ENCODE measurements around the gene ANK3.

Gene ANK3

GRCh38 chr10:60291344-60291930 is 98.2 kb downstream of the ANK3 start:
- Mint-ChIP-seq H3K36me3 (ENCODE audit: low read depth) (no peaks in the 10 kb centered on the region), H3K27ac (no peak overlapping the region), H3K4me1 (ENCODE audit: low read depth) (no peaks in the 10 kb centered on the region), H3K9me3 (no peaks in the 10 kb centered on the region), H3K4me3 (no peak overlapping the region), H3K27me3 (peaks cover 2% of the 10 kb centered on the region)
- intact Hi-C loops (cut with micrococcal nuclease), result no loop called here

DNA sequence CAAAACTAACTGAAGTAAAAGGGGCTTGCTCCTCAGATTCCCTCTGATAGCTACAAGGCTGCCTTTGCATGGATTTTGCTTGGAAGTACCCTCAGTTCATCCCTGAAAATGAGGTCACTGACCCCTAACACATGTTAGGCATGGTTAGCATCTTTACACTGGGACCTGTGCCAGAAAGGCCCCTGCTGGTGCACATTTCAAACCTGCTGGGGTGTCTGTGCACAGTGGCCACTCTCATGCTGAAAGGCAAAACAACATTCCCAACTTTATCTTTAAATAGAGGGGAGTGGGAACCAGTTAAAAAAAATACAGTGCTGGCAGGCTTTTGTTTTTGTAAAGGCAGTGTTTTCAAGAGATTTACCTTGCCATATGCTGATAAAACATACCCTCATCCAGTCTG is 99.1 kb downstream of the ANK3 start:
- Mint-ChIP-seq H3K4me1 (ENCODE audit: low read depth) (no peaks in the 10 kb centered on the region), H3K36me3 (ENCODE audit: low read depth) (no peaks in the 10 kb centered on the region), H3K9me3 (no peaks in the 10 kb centered on the region), H3K27ac (no peak overlapping the region), H3K27me3 (peaks cover 2% of the 10 kb centered on the region), H3K4me3 (no peak overlapping the region)
- intact Hi-C loops (cut with micrococcal nuclease), result no loop called here

DNA sequence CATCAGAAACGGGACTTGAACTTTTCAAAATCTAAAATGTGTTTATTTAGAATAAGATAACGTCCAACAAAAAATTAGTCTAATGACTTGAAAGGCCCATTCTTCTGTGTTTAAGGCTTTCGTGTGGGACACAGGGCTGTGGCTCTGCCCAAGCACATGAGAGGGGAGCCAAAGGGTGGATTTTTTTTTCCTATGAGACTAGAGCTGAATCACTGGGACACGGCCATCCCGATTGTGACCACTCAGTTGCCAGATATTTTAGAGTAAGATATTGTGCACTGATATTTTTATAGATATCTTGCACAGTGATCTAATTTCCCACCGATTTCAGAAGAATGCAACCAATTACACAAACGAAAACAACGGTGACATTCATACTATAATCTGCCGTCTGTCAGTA is 99.9 kb downstream of the ANK3 start:
- intact Hi-C loops (cut with micrococcal nuclease), result no loop called here
- H3K27me3 Mint-ChIP-seq, result peaks cover 2% of the 10 kb centered on the region
- no peak overlapping the region for H3K27ac Mint-ChIP-seq
- H3K4me3 Mint-ChIP-seq, result no peak overlapping the region
- no peaks in the 10 kb centered on the region for H3K36me3 Mint-ChIP-seq (ENCODE audit: low read depth)
- H3K9me3 Mint-ChIP-seq, result no peaks in the 10 kb centered on the region
- H3K4me1 Mint-ChIP-seq (ENCODE audit: low read depth), result no peaks in the 10 kb centered on the region

DNA sequence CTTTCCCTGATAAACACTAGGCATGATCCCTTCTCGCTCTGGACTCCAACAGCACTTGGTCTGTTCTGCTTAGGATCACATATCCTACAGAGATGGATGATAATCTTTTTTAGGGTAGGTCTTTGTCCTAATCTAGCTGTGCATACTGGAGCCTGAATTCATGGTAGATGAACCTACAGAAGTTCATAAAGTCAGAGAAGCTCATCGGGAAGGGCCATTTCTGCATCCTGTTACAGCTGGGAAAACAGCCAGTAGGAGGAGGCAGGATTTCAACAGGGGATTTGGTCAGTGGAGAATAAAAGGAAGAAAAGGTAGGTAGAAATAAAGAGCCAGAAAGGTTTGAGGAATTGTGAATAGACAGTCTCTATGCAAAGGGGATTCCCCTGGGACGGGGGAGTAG is 101.4 kb downstream of the ANK3 start:
- Mint-ChIP-seq H3K27me3 (peaks cover 2% of the 10 kb centered on the region), H3K9me3 (no peaks in the 10 kb centered on the region), H3K27ac (no peak overlapping the region), H3K4me3 (no peak overlapping the region), H3K36me3 (ENCODE audit: low read depth) (no peaks in the 10 kb centered on the region), H3K4me1 (ENCODE audit: low read depth) (peaks cover under 1% of the 10 kb centered on the region)
- intact Hi-C loops (cut with micrococcal nuclease), result no loop called here

GRCh38 chr10:60286559-60286958 is 103.1 kb downstream of the ANK3 start:
- no peaks in the 10 kb centered on the region for H3K9me3 Mint-ChIP-seq
- no peaks in the 10 kb centered on the region for H3K36me3 Mint-ChIP-seq (ENCODE audit: low read depth)
- intact Hi-C loops (cut with micrococcal nuclease), result no loop called here
- no peak overlapping the region for H3K4me3 Mint-ChIP-seq
- peaks cover 12% of the 10 kb centered on the region for H3K4me1 Mint-ChIP-seq (ENCODE audit: low read depth)
- no peak overlapping the region for H3K27ac Mint-ChIP-seq
- peaks cover 2% of the 10 kb centered on the region for H3K27me3 Mint-ChIP-seq

GRCh38 chr10:60283397-60283796 is 106.3 kb downstream of the ANK3 start:
- Mint-ChIP-seq H3K4me1 (ENCODE audit: low read depth) (peaks cover 12% of the 10 kb centered on the region), H3K36me3 (ENCODE audit: low read depth) (no peaks in the 10 kb centered on the region), H3K9me3 (no peaks in the 10 kb centered on the region), H3K27me3 (no peaks in the 10 kb centered on the region), H3K27ac (no peak overlapping the region), H3K4me3 (no peak overlapping the region)
- intact Hi-C loops (cut with micrococcal nuclease), result loop anchor here (2.0 kb wide), 1 partner anchor 47 kb away; no protein-coding TSS in a partner anchor

DNA sequence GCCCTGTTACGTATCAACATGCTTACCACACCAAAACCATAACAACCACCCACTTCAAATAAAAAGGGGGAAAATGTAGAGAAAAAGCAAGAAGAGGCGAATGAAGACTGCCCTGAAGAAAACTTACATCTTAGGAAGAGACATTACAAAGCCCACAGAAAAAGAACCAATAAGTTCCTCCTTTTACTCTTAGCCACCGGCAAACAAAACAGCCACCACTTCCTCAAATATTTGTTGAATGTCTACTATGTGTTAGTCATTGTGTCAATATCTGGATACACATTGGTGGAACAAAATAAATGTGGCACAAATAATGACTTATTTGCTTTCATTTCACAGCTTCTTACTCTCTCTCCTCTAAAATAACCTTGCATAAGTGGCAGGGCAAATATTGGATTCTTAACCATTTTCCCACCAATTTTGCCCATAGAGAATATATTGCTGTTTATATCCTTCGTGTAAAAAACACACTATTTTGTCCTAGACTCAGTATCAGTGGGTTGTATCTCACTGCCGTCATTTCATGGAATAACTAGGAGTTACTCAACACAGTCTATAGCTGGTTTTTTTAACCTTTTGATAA is 106.8 kb downstream of the ANK3 start:
- H3K4me3 Mint-ChIP-seq, result no peak overlapping the region
- intact Hi-C loops (cut with micrococcal nuclease), result loop anchor here (2.0 kb wide), 1 partner anchor 46 kb away; no protein-coding TSS in a partner anchor
- peaks cover 12% of the 10 kb centered on the region for H3K4me1 Mint-ChIP-seq (ENCODE audit: low read depth)
- no peaks in the 10 kb centered on the region for H3K9me3 Mint-ChIP-seq
- no peaks in the 10 kb centered on the region for H3K36me3 Mint-ChIP-seq (ENCODE audit: low read depth)
- H3K27me3 Mint-ChIP-seq, result no peaks in the 10 kb centered on the region
- H3K27ac Mint-ChIP-seq, result no peak overlapping the region

DNA sequence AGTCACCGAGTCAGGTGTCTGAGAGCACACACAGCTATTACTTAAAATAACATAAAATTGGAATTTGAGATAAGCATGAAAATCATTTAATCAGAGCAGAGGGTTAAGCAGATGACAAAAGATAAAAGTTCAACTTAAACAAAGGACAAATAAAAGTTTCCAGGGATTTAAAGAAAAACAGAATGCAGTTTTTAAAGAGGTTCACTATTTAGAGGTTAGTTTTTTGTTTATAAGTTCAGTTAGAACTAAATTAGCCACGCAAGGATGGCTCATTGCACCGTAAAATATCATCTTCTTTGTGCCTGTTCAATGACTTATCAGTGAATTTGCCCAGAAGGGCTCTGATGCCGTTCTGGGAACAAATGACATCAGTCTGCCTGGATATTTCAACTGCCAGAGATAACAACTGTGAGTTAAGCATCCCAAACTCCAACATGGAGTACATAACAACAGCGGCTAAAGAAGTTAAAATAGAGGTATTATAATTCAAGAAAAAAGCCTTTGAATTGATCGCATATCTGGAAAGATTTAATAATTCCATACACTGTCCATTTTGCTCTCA is 107.8 kb downstream of the ANK3 start:
- Mint-ChIP-seq H3K36me3 (ENCODE audit: low read depth) (no peaks in the 10 kb centered on the region), H3K27me3 (no peaks in the 10 kb centered on the region), H3K9me3 (no peaks in the 10 kb centered on the region), H3K4me3 (no peak overlapping the region), H3K4me1 (ENCODE audit: low read depth) (peaks cover 12% of the 10 kb centered on the region), H3K27ac (no peak overlapping the region)
- intact Hi-C loops (cut with micrococcal nuclease), result loop anchor here (2.0 kb wide), 1 partner anchor 45 kb away; no protein-coding TSS in a partner anchor

- Mint-ChIP-seq H3K36me3 (ENCODE audit: low read depth) (no peaks in the 10 kb centered on the region), H3K4me1 (ENCODE audit: low read depth) (peaks cover 12% of the 10 kb centered on the region), H3K4me3 (no peak overlapping the region), H3K27me3 (no peaks in the 10 kb centered on the region), H3K9me3 (no peaks in the 10 kb centered on the region), H3K27ac (no peak overlapping the region)
- intact Hi-C loops (cut with micrococcal nuclease), result no loop called here
Measured at GRCh38 chr10:60281331-60281730, 108.3 kb downstream of the ANK3 start.

DNA sequence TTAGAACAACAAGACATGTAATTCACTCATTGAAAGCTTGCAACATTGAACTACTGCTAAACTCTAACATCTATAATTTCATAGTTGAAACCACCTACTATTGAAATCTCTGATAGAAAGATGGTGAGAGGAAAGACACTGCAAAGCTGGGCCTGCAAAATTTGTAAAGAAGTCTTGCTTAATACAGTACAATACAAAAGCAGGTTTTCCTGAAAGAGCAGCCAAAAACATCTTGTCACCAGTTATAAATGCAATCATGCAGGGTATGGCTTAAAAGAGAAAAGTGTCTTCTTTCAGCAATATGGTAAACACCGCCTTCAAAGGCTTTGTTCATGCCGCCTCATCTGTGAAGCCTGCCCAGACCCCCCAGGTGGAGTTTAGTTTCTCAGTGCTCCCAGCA is 109.2 kb downstream of the ANK3 start:
- Mint-ChIP-seq H3K4me1 (ENCODE audit: low read depth) (peaks cover 12% of the 10 kb centered on the region), H3K4me3 (no peak overlapping the region), H3K27me3 (no peaks in the 10 kb centered on the region), H3K36me3 (ENCODE audit: low read depth) (no peaks in the 10 kb centered on the region), H3K27ac (no peak overlapping the region), H3K9me3 (no peaks in the 10 kb centered on the region)
- intact Hi-C loops (cut with micrococcal nuclease), result no loop called here

DNA sequence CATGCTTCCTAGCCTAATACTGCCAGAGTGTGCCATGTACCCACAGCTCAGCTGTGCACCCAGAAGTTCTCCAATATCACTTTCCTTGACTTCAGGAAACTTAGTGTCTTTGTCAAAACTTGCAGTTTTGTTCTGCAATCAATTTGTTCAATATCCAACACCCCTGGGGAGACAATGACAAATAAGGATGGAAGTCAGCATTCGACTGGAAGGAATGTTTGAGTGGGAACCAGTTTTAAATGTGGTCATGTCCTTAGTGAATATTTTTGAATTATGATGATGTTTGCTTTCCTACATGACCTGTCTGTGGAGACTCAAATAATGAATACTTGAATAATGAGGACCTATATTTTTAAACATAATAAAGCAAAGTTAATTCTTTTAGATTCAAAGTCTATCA is 112.0 kb downstream of the ANK3 start:
- H3K9me3 Mint-ChIP-seq, result no peaks in the 10 kb centered on the region
- H3K4me1 Mint-ChIP-seq (ENCODE audit: low read depth), result peaks cover 5% of the 10 kb centered on the region
- intact Hi-C loops (cut with micrococcal nuclease), result no loop called here
- no peaks in the 10 kb centered on the region for H3K27me3 Mint-ChIP-seq
- H3K4me3 Mint-ChIP-seq, result no peak overlapping the region
- no peak overlapping the region for H3K27ac Mint-ChIP-seq
- no peaks in the 10 kb centered on the region for H3K36me3 Mint-ChIP-seq (ENCODE audit: low read depth)

- Mint-ChIP-seq H3K27me3 (no peaks in the 10 kb centered on the region), H3K36me3 (ENCODE audit: low read depth) (no peaks in the 10 kb centered on the region), H3K4me3 (no peak overlapping the region), H3K27ac (no peak overlapping the region), H3K4me1 (ENCODE audit: low read depth) (peaks cover 5% of the 10 kb centered on the region), H3K9me3 (no peaks in the 10 kb centered on the region)
- intact Hi-C loops (cut with micrococcal nuclease), result no loop called here
Measured at GRCh38 chr10:60276232-60276631, 113.4 kb downstream of the ANK3 start.

DNA sequence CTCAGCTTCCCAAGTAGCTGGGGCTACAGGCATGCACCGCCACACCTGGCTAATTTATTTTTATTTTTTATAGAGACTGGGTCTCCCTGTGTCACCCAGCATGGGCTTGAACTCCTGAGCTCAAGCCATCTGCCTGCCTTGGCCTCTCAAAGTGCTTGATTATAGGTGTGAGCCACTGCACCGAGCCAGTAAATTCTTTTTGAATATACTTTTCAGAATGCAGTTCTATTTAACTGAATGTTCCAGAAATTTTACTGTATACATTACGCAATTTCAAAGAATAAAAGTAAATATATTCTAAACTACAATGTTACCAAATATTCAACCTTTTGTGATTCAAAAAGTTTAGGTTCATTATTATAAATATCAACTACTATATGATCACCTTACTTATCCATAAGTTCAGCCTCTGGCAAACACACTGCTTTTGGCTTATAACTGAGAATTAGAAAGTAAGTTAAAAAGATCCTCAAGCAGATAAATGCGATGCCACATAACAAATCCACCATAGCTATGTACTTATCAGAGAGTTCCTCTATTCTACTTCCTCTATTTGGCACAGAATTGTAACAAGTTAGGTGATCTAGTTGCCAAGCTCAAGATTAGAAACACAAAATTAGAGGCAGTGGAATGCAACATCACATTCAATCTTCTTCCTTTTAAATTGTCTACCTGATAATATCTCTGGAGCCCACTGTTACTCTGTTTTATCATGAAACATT is 118.2 kb downstream of the ANK3 start:
- H3K36me3 Mint-ChIP-seq (ENCODE audit: low read depth), result no peaks in the 10 kb centered on the region
- peaks cover 5% of the 10 kb centered on the region for H3K4me1 Mint-ChIP-seq (ENCODE audit: low read depth)
- no peaks in the 10 kb centered on the region for H3K27me3 Mint-ChIP-seq
- intact Hi-C loops (cut with micrococcal nuclease), result no loop called here
- no peaks in the 10 kb centered on the region for H3K9me3 Mint-ChIP-seq
- no peak overlapping the region for H3K27ac Mint-ChIP-seq
- no peak overlapping the region for H3K4me3 Mint-ChIP-seq

DNA sequence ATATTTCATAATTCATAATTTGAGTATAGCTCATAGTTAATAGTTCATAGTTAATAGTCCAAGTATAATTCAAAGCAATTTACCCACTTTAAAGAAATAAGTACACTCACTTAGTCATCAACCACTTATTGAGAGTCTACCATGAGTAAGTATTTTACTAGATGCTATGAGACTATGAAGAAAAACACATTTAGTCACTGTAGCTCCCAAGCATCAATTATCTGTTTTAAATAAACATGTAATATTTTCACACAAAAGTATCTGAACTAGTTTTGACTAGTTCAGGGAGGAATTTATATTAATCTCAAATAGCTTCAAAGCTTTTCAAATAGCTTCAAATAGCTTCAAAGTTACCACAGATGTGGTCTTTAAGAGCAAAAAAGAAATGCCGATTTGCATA is 119.2 kb downstream of the ANK3 start:
- intact Hi-C loops (cut with micrococcal nuclease), result no loop called here
- H3K27ac Mint-ChIP-seq, result no peak overlapping the region
- H3K9me3 Mint-ChIP-seq, result no peaks in the 10 kb centered on the region
- H3K4me3 Mint-ChIP-seq, result no peak overlapping the region
- H3K4me1 Mint-ChIP-seq (ENCODE audit: low read depth), result peaks cover 5% of the 10 kb centered on the region
- no peaks in the 10 kb centered on the region for H3K36me3 Mint-ChIP-seq (ENCODE audit: low read depth)
- H3K27me3 Mint-ChIP-seq, result no peaks in the 10 kb centered on the region
